Tongue (tissue), 2 donors: Measurements from ENCODE around the gene BET1L. TPM values are rescaled to one million over a fixed set of nuclear protein-coding genes. Genes with fewer than 3 reads are reported as not detected.
"Not testable (repeated sequence)": the region's sequence is repeated elsewhere in the genome, so short reads cannot be mapped to it uniquely, and the experiment has no call there.

Source experiments
- DNase-seq: peaks from one replicate; pipeline ENCODE4 v3.0.0-alpha.2; 2015
- total RNA-seq: library from RNA; depleted of rRNA; stranded (reverse); fragments of >200 nt; gene quantifications from one replicate; pipeline ENCODE4 v1.2.3, GENCODE V29; 2014

Gene BET1L
- total RNA-seq = 14.7 TPM

- peak; percentile 98 for DNase-seq
Observed at GRCh38 chr11:207208-207862, at the start of gene BET1L, which contains the start of gene RIC8A. Gene BET1L, minus strand, starts transcription at chr11:207399. Its CDS starts 78 bp downstream, at chr11:207321. Gene RIC8A, plus strand, starts transcription at chr11:207708. Its CDS starts 1,147 bp downstream, at chr11:208855.

GRCh38 chr11:255816-256215 lies 48.6 kb upstream of the BET1L start:
- DNase-seq = no peak

GRCh38 chr11:255176-255575 lies 48.0 kb upstream of the BET1L start:
- no peak for DNase-seq

- DNase-seq = no peak
Observed at GRCh38 chr11:253886-254270, 46.7 kb upstream of the BET1L start.

GRCh38 chr11:253160-253885 lies 46.1 kb upstream of the BET1L start:
- DNase-seq = no peak

- no peak for DNase-seq
Observed at GRCh38 chr11:252666-253065, 45.5 kb upstream of the BET1L start.

GRCh38 chr11:251550-251949 lies 44.4 kb upstream of the BET1L start:
- no peak for DNase-seq

- peak; percentile 60 for DNase-seq
Observed at GRCh38 chr11:250740-251299, 43.6 kb upstream of the BET1L start.

- DNase-seq = no peak
Observed at GRCh38 chr11:250274-250673, 43.1 kb upstream of the BET1L start.

- DNase-seq = no peak
Observed at GRCh38 chr11:249062-249461, 41.9 kb upstream of the BET1L start.

- DNase-seq = no peak
Observed at GRCh38 chr11:244376-244775, 37.2 kb upstream of the BET1L start.

GRCh38 chr11:241634-242033 lies 34.4 kb upstream of the BET1L start:
- DNase-seq = no peak

GRCh38 chr11:240315-240714 lies 33.1 kb upstream of the BET1L start:
- DNase-seq = no peak

GRCh38 chr11:238346-238745 lies 31.1 kb upstream of the BET1L start:
- not testable (repeated sequence) for DNase-seq

GRCh38 chr11:236774-237767 lies 29.9 kb upstream of the BET1L start, which contains the start of gene PSMD13:
Gene PSMD13, plus strand, starts transcription at chr11:236976. Its CDS starts 74 bp downstream, at chr11:237050.
- DNase-seq = peak; percentile 93

- peak; percentile 91 for DNase-seq
Observed at GRCh38 chr11:235997-236773, 29.0 kb upstream of the BET1L start, which contains the start of gene SIRT3. Gene SIRT3, minus strand, starts transcription at chr11:236342. Its CDS starts 14 bp downstream, at chr11:236328.

- DNase-seq = no peak
Observed at GRCh38 chr11:235609-235996, 28.4 kb upstream of the BET1L start.

GRCh38 chr11:235180-235579 lies 28.0 kb upstream of the BET1L start:
- DNase-seq = no peak

- no peak for DNase-seq
Observed at GRCh38 chr11:232783-233565, 25.8 kb upstream of the BET1L start.

- DNase-seq = no peak
Observed at GRCh38 chr11:230431-230830, 23.2 kb upstream of the BET1L start.
